ENCODE data around the gene PRICKLE3.

PRICKLE3 gene

DNA sequence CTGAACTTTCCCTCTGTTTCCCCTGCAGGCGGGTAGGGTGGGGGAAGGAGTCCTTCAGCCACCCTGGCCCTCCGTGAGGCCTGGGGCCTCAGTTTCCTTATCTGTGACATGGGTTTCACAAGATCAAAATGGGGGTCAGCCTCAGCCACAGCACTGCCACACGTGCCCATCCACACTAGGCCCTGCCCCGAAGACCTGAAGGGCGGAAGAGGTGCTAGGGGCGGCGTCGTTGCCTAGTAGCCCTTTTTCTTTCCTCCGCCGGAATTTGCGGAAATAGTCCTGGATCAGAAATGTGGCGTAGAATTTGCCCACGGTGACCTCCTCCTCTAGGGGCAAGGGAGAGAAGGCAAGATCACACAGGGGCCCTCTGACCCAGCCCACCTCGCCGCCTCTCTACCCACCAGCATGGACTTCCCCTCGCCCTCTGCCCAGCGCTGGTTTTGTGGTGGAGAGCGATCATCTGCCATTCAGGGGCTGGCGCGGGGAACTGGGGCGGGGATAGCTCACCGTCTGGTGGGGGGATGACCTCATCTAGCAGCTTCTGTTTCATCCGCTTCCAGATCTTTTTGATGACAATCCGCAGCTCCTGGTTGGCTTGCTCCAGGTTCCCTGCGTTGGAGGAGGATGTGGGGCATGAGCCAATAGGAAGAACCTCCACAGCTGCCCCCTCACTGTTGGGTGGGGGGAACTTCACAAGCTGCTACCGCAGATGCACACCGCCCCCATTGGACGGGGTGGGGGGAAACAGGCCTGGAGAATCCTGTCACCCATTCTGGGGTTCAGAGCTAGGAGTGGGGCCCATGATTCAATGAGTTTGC is 23.5 kb upstream of the PRICKLE3 start:
- H3K4me3 ChIP-seq (replicated peaks in 1 of 2; ENCODE audit: low read depth in 2 of 2, low read length in 2 of 2), result no peak overlapping the region
- DNase-seq (ENCODE audit: low read depth in 2 of 2), result no peak
- TF ChIP-seq, protein P1, sequence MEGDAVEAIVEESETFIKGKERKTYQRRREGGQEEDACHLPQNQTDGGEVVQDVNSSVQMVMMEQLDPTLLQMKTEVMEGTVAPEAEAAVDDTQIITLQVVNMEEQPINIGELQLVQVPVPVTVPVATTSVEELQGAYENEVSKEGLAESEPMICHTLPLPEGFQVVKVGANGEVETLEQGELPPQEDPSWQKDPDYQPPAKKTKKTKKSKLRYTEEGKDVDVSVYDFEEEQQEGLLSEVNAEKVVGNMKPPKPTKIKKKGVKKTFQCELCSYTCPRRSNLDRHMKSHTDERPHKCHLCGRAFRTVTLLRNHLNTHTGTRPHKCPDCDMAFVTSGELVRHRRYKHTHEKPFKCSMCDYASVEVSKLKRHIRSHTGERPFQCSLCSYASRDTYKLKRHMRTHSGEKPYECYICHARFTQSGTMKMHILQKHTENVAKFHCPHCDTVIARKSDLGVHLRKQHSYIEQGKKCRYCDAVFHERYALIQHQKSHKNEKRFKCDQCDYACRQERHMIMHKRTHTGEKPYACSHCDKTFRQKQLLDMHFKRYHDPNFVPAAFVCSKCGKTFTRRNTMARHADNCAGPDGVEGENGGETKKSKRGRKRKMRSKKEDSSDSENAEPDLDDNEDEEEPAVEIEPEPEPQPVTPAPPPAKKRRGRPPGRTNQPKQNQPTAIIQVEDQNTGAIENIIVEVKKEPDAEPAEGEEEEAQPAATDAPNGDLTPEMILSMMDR (IDR thresholded peaks at IDR 0.05; ENCODE audit: low read depth, low read length), result no peak

DNA sequence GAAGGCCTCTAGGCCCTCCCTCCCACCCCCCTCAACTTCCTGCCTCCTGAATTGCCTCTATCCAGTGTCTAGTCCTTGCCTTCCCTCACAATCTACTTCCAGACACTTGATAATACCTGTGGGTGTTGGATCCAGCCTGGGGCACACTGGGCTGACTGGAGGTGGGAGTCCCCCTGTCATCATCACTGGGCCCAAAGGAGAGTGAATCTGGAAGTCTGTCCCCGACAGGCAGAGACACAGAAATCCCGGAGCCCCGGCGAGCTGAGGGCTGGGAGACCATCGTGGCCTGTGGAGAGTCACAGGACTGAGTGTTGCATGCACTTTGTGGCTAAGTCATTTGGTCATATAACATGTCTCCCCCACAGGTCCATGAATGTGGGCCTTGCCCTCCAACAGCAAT is 22.2 kb upstream of the PRICKLE3 start:
- no peak for DNase-seq (ENCODE audit: low read depth in 2 of 2)
- TF ChIP-seq, protein P1 (IDR thresholded peaks at IDR 0.05; ENCODE audit: low read depth, low read length), result no peak
- no peak overlapping the region for H3K4me3 ChIP-seq (replicated peaks in 1 of 2; ENCODE audit: low read depth in 2 of 2, low read length in 2 of 2)

DNA sequence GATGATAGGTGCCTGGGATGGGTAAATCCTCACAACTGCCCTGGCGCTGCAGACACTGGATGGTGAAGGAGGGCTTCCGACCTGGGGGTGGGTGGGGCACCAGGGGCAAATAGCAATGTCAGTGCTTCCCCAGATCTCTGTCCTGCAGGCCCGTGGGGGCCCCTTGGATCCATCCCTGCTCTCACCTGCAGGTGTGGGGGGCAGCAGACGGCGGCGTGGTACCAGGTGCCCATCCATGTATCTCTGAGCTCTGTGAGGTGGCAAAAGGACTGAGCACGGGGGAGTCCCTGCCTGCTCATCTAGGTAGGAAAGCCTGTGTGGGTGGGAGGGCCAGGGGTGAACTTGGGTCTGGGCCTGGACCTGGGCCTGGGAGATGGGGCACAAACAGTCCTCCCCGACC is 20.4 kb upstream of the PRICKLE3 start:
- no peak for DNase-seq (ENCODE audit: low read depth in 2 of 2)
- TF ChIP-seq, protein P1 (IDR thresholded peaks at IDR 0.05; ENCODE audit: low read depth, low read length), result no peak
- no peak overlapping the region for H3K4me3 ChIP-seq (replicated peaks in 1 of 2; ENCODE audit: low read depth in 2 of 2, low read length in 2 of 2)

DNA sequence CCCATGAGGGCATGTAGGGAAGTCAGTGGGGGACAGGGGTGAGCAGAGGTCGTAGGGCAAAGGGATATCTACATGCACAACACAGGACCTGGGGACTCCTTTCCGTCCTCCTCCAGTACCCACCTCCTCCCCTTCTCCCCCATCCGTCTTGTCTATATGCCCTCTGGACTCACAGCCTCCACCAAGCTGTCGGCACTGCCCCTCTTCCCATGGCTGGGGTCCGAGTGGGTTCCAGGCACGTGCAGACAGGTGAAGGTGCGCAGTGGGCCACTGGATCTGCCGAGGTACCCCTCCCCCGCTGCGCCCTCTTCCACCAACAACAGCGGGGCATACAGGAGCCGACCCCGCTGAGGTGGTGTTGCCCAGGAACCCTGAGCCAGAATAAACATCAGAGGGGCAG is 19.3 kb upstream of the PRICKLE3 start:
- no peak overlapping the region for H3K4me3 ChIP-seq (replicated peaks in 1 of 2; ENCODE audit: low read depth in 2 of 2, low read length in 2 of 2)
- DNase-seq (ENCODE audit: low read depth in 2 of 2), result no peak
- TF ChIP-seq, protein P1 (IDR thresholded peaks at IDR 0.05; ENCODE audit: low read depth, low read length), result no peak

DNA sequence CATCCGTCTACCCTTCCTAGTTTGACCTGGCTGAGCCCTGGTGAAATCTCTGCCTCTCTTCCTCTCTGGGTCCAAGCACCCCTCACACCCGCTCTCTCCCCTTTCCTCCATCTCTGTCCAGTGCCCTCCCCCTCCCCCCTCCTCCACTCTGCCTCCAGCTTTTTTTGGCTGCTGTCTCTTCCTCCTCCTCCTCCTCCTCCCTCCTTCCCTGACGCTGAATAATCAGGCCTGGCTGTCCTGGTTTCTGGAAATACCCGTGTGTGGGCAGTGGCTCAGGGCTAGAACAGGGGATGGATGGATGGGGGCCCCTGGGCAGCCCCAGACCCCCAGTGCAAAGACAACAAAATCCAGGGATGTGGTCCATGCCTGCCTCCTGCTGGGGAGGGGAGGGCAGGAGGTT is 18.5 kb upstream of the PRICKLE3 start:
- TF ChIP-seq, protein P1 (IDR thresholded peaks at IDR 0.05; ENCODE audit: low read depth, low read length), result no peak
- DNase-seq (ENCODE audit: low read depth in 2 of 2), result no peak
- no peak overlapping the region for H3K4me3 ChIP-seq (replicated peaks in 1 of 2; ENCODE audit: low read depth in 2 of 2, low read length in 2 of 2)

DNA sequence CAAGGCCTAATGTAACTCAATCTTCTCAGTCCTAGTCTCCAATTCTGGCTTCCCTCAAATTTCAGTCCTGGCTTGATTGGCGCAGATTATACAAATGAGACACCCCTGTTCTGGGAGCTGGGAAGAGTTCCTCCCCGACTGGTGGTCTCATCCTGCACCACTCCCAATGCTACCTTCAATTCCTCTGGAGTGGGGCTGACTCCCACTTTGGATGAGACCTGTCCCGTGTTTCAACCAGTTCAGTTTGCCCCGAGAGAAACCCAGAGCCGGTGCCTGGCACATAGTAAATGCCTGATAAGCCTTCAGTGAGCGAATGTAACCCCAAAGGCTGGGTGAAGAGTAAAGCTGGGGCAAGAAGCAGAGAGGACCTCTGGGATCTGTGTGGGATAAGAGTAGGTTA is 17.8 kb upstream of the PRICKLE3 start:
- no peak overlapping the region for H3K4me3 ChIP-seq (replicated peaks in 1 of 2; ENCODE audit: low read depth in 2 of 2, low read length in 2 of 2)
- no peak for DNase-seq (ENCODE audit: low read depth in 2 of 2)
- TF ChIP-seq, protein P1 (IDR thresholded peaks at IDR 0.05; ENCODE audit: low read depth, low read length), result no peak

DNA sequence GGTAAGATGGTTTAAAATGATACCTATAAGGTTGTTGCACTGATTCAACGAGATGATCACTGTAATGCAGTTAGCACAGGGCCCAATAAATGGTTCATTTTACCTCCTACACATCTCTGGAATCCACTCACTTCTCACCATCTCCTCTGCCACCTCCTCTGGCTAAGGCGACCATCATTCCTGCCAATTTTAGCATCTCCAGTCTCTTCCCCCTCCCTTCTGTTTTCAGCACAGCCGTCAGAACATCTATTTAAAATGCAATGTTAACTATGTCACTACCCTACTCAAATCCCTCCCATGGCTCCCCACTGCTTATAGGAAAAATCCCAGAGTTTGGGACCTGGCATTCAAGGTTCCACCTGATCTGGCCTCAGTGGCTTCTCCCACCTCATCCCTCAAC is 17.4 kb upstream of the PRICKLE3 start:
- H3K4me3 ChIP-seq (replicated peaks in 1 of 2; ENCODE audit: low read depth in 2 of 2, low read length in 2 of 2), result no peak overlapping the region
- DNase-seq (ENCODE audit: low read depth in 2 of 2), result no peak
- TF ChIP-seq, protein P1 (IDR thresholded peaks at IDR 0.05; ENCODE audit: low read depth, low read length), result no peak

All from cardiac fibroblast (primary cell).